Thoracic aorta (tissue), 2 donors: ENCODE measurements around the gene SORBS1. TPM values are rescaled to one million over a fixed set of nuclear protein-coding genes. Genes with fewer than 3 reads are reported as not detected.

Experiments used
- ATAC-seq: fragments of 150-250 bp; one replicate; pipeline ENCODE4 v1.8.0; 2017; ENCODE audit warnings: low read depth; ENCODE audit not compliant: insufficient number of reproducible peaks, low FRiP score
- DNase-seq: peaks from one replicate; pipeline ENCODE4 v3.0.0-alpha.2; 2020; ENCODE audit warnings: low spot score
- H3K27ac ChIP-seq, 2 donors: fragments of 200-600 bp; sonication (generic); 1 replicate in 1 of 2; 2 replicates in 1 of 2; pipeline ENCODE4 v1.5.1; 2016; ENCODE audit warnings: mild to moderate bottlenecking in 2 of 2, moderate library complexity in 2 of 2
- H3K27me3 ChIP-seq: fragments of 200-600 bp; sonication (generic); replicated peaks from 2 replicates; pipeline ENCODE4 v1.6.0; 2016; ENCODE audit warnings: mild to moderate bottlenecking; ENCODE audit not compliant: insufficient read depth
- H3K36me3 ChIP-seq: fragments of 200-600 bp; sonication (generic); one replicate; pipeline ENCODE4 v1.5.1; 2016
- H3K4me1 ChIP-seq, 2 donors: fragments of 200-600 bp; sonication (generic); 1 replicate in 1 of 2; 2 replicates in 1 of 2; pipeline versions ENCODE4 v1.5.1 to v1.6.0; 2016; ENCODE audit warnings: low read depth in 2 of 2, mild to moderate bottlenecking in 1 of 2; ENCODE audit not compliant: control insufficient read depth in 1 of 2
- H3K4me3 ChIP-seq: fragments of 200-600 bp; sonication (generic); 2 replicates; pipeline ENCODE4 v1.5.1; 2016; ENCODE audit warnings: mild to moderate bottlenecking
- H3K9me3 ChIP-seq: fragments of 200-600 bp; sonication (generic); 2 replicates; pipeline ENCODE4 v1.5.1; 2016
- CTCF ChIP-seq: fragments of 200-600 bp; sonication (generic); IDR thresholded peaks from one replicate; pipeline ENCODE4 v1.5.1; 2019; ENCODE audit warnings: antibody characterized with exemption
- total RNA-seq, 2 donors: library from RNA; depleted of rRNA; stranded (reverse); fragments of >200 nt; gene quantifications; one replicate each; pipeline versions ENCODE4 v1.1.0 to v1.2.3, GENCODE V29; 2016

SORBS1 gene
- total RNA-seq, 2 donors from 2014 or later = 1,110 to 1,659 TPM

- no peak overlapping the region for H3K4me3 ChIP-seq
- H3K27me3 ChIP-seq = no peaks in the 10 kb centered on the region
- H3K27ac ChIP-seq = no peak overlapping the region
- ATAC-seq = no peak
- no peaks in the 10 kb centered on the region for H3K9me3 ChIP-seq
- DNase-seq = no peak
- H3K4me1 ChIP-seq = peaks cover 3 to 12% of the 10 kb centered on the region in 2 donors
- TF ChIP-seq CTCF = no peak
- no peaks in the 10 kb centered on the region for H3K36me3 ChIP-seq
Measured at GRCh38 chr10:95579835-95580535, 18.8 kb upstream of the SORBS1 start.

GRCh38 chr10:95579292-95579691 lies 18.1 kb upstream of the SORBS1 start:
- H3K27ac ChIP-seq = no peak overlapping the region
- TF ChIP-seq CTCF = no peak
- no peaks in the 10 kb centered on the region for H3K27me3 ChIP-seq
- ATAC-seq (no peak), DNase-seq (no peak)
- no peak overlapping the region for H3K4me3 ChIP-seq
- no peaks in the 10 kb centered on the region for H3K36me3 ChIP-seq
- H3K4me1 ChIP-seq = peaks cover 3 to 12% of the 10 kb centered on the region in 2 donors
- no peaks in the 10 kb centered on the region for H3K9me3 ChIP-seq

- Histone ChIP-seq H3K4me3 (no peak overlapping the region), H3K27ac (no peak overlapping the region), H3K36me3 (no peaks in the 10 kb centered on the region), H3K27me3 (no peaks in the 10 kb centered on the region), H3K9me3 (no peaks in the 10 kb centered on the region), H3K4me1 (peaks cover 3 to 12% of the 10 kb centered on the region in 2 donors)
- no peak for ATAC-seq
- no peak for DNase-seq
- no peak for TF ChIP-seq CTCF
Measured at GRCh38 chr10:95578619-95579018, 17.4 kb upstream of the SORBS1 start.

- Histone ChIP-seq H3K4me3 (no peak overlapping the region), H3K9me3 (no peaks in the 10 kb centered on the region), H3K27me3 (no peaks in the 10 kb centered on the region), H3K27ac (no peak overlapping the region), H3K36me3 (no peaks in the 10 kb centered on the region), H3K4me1 (peaks cover 3 to 7% of the 10 kb centered on the region in 2 donors)
- no peak for DNase-seq
- no peak for ATAC-seq
- no peak for TF ChIP-seq CTCF
Measured at GRCh38 chr10:95574649-95575365, 13.6 kb upstream of the SORBS1 start.

- Histone ChIP-seq H3K27ac (no peak overlapping the region), H3K4me3 (no peak overlapping the region), H3K36me3 (no peaks in the 10 kb centered on the region), H3K4me1 (peaks cover under 1% of the 10 kb centered on the region in 2 donors), H3K27me3 (no peaks in the 10 kb centered on the region), H3K9me3 (no peaks in the 10 kb centered on the region)
- DNase-seq (no peak), ATAC-seq (no peak)
- no peak for TF ChIP-seq CTCF
Measured at GRCh38 chr10:95573964-95574604, 12.9 kb upstream of the SORBS1 start.
